22Rv1 (cell line): ENCODE measurements around the gene PRR33.

Experiments
- ZFX ChIP-seq: fragments of 450-650 bp; IDR thresholded peaks from 2 replicates; pipeline ENCODE4 v1.6.1; 2017; ENCODE audit warnings: antibody characterized with exemption, borderline replicate concordance
- TF ChIP-seq, protein P1 (sequence below): fragments of 450-650 bp; IDR thresholded peaks from 2 replicates; pipeline ENCODE4 v1.5.1; 2017; ENCODE audit warnings: mild to moderate bottlenecking

DNA sequence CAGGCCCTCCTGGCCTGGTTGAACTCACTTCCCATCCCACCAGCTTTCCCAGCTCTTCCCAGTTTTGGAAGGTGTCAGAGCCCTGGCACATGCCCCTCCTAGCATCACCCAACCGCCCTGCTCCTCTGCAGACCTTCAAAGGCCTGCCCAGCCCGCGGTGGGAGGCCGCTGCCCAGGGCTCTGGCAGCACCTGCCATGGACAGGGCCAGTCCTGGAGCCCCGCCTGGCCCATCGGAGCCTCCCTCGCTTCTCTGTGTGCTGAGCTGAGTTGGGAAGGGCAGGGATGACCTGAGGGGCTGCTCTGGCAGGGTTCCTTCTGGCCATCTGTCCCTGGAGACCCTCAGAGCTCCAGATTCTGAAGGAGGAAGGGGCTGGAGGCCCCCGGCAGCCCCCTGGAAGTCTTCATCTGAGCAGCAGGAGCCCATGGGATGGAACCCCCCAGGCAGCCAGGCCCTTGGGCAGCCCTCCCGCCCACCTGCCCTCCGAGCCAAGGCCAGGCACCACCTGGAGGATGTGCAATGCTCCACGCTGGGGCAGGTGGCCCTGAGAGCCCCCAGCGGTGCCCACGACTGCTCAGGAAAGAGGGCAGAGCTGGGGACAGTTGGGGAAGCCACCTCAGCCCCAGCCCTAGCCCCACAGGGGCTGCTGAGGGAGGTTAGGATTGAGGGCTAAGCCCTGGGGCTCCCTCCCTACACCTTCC, 35.2 kb downstream of the PRR33 start:
- TF ChIP-seq, protein P1, sequence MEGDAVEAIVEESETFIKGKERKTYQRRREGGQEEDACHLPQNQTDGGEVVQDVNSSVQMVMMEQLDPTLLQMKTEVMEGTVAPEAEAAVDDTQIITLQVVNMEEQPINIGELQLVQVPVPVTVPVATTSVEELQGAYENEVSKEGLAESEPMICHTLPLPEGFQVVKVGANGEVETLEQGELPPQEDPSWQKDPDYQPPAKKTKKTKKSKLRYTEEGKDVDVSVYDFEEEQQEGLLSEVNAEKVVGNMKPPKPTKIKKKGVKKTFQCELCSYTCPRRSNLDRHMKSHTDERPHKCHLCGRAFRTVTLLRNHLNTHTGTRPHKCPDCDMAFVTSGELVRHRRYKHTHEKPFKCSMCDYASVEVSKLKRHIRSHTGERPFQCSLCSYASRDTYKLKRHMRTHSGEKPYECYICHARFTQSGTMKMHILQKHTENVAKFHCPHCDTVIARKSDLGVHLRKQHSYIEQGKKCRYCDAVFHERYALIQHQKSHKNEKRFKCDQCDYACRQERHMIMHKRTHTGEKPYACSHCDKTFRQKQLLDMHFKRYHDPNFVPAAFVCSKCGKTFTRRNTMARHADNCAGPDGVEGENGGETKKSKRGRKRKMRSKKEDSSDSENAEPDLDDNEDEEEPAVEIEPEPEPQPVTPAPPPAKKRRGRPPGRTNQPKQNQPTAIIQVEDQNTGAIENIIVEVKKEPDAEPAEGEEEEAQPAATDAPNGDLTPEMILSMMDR, result no peak
- no peak for TF ChIP-seq ZFX
